Stimulated activated CD8-positive, alpha-beta memory T cell treated with anti-CD3 and anti-CD28 coated beads, Interleukin-7, amount 100 ng/mL, for 48 hours (primary cell): Measurements from ENCODE around the gene SLC35F3.
"Not testable (repeated sequence)": the region's sequence is repeated elsewhere in the genome, so short reads cannot be mapped to it uniquely, and the experiment has no call there.

Experiments used
- DNase-seq, 2 donors: peaks; one replicate each; pipeline ENCODE4 v3.0.0-alpha.2; 2020; ENCODE audit warnings: low read depth in 1 of 2; ENCODE audit errors: extremely low read depth in 1 of 2

The SLC35F3 gene

DNA sequence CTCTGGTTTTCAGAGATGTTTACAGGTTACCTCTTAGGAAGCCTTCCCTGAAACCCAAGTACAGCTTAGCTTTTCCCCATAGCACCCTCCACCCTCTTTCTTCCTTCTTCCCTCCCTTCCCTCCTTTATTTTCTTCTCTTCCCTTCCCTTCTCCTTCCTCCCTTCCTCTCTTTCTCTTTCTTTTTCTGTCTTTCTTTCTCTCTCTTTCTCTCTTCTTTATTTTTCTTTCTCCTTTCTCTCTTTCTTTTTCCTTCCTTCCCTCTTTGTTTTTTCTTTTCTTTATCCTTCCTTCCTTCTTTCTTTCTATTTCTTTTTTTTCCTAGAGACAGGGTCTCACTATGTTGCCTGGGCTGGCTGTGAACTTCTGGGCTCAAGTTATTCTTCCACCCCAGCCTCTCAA is 231.6 kb downstream of the SLC35F3 start:
- DNase-seq: no peak

DNA sequence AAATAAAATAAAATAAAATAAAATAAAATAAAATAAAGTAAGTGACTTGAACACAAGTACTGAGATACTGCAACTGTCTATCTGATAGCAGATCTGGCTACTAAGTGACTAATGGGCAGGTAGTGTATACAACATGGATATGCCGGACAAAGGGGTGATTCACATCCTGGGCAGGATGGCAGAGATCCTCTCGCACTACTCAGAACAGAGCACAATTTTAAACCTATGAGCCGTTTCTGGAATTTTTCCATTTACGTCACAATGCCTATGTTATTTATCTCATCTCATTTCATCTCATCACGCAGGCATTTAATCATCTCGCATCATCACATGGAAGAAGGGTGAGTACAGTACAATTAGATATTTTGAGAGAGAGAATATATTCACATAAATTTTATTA is 235.5 kb downstream of the SLC35F3 start:
- no peak for DNase-seq

DNA sequence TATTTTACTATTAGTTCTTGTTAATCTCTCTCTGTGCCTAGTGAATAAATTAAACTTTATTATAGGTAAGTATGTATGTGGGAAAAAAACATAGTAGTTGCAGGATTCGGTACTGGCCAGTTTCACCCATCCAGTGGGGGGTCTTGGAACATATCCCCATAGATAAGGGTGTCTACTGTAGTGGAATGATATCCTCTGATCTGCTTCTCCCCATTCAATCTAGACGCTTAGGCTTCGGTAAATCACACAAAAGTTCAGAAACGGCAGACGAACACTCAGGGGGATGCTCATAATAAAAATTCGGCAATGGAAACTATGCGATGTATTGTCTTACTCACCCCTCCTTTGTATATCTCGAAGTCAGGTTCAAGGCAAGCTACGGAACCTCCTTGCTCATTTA is 235.9 kb downstream of the SLC35F3 start:
- DNase-seq: no peak

DNA sequence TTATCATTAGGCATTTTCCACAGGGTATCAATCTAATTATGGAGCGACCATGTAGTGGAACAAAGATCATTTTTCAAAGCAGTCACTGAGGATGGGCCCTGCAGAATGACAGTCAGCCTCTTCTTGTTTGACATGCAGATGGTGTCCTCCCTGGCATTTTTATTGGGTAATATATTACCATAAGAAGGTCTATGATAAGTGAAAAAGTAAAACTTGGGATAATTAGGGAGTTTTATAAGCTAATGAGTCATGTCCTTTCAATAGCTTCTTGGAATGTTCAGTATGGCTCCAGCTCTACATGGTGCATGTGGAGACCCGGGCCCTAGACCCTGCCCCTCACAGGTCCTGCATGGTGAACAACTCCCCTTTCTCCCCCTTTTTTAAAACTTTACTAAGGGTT is 236.5 kb downstream of the SLC35F3 start:
- DNase-seq: no peak

DNA sequence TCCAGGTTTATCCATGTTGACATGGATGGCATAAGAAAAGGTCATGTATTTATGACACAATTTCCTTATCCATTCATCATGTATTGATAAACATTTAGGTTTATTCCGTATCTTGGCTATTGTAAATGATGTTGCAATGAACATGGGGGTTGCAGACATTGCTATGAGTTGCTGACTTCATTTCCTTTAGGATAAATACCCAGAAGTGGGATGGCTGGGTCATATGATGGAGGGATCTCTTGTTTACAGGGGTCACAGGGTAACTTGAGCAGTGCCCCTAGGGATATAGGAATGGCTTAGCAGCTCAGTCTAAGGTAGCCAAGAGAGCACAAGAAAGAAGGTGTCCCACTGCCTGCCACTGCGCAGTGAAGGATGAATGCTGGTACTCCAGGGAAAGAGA is 239.2 kb downstream of the SLC35F3 start:
- DNase-seq: no peak

DNA sequence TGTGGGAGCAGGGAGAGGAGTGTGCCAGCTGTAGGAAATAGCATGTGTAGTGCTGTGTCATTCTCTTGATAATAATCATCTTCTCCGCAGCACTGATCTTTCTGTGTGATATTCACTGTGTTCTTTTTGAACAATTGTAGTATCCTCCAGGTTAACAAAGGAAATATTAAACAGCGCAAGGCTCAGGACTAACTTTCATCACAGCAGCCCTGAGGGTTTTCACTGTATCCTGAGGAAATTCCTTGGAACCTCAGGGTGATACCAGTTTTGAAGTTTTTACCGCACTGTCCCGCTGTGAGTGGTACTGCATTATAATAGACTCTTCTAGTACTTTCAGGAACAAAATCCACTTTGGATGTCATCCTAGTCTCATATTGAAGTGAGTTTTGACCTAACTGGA is 240.4 kb downstream of the SLC35F3 start:
- DNase-seq: no peak

DNA sequence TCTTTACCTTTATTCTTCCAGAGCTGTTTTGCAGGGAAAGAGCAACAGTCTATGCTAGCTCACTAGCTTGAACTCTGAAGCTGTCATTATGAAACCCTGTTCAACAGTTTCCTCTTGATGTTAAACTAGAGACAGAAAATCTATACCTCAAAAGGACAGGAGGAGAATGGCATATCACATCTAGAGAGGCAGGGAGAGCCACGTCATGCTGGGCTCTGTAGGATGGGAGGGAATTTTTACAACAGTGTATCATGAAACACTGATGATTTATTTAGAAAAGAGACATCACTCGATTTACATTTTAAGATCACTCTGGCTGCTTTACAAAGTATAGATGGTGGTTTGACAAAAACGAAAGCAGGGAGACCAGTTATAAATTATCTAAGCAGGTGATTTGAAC is 243.9 kb downstream of the SLC35F3 start:
- no peak for DNase-seq

DNA sequence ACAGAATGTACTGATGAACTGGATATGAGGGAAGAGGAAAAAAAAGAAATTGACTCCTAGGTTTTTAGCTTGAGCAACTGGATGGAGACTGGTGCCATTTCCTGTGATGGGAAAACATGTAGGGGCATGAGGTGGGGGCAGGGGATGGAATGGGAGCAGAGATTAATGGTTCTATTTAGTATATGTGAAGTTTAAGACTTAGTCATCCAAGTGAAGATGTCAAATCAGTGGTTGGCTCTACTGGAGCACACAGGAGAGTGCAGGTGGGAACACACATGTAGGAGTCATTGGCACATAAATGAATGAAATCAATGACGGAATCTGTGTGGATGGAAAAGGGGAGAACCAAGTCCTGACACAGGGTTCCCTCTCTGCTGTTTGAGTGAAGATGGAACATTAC is 244.3 kb downstream of the SLC35F3 start:
- DNase-seq: no peak

DNA sequence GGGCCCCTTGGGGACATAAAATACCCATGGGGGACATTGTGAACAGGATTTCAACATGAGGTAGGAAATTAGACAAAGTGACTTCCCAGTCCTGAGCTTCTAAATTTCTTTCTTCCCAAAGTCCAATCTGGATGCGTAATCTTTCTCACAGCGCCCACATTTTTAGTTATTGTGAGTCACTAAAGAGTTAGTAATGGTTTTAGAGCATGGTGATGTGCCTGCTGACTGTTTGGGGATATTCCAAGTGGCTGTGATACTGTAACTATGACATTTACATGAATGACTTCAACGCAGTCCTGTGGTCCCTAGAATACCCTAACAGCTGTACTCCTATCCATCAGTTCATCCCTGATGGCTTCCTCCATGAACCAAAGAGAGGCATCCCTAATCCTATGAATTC is 244.7 kb downstream of the SLC35F3 start:
- no peak for DNase-seq

DNA sequence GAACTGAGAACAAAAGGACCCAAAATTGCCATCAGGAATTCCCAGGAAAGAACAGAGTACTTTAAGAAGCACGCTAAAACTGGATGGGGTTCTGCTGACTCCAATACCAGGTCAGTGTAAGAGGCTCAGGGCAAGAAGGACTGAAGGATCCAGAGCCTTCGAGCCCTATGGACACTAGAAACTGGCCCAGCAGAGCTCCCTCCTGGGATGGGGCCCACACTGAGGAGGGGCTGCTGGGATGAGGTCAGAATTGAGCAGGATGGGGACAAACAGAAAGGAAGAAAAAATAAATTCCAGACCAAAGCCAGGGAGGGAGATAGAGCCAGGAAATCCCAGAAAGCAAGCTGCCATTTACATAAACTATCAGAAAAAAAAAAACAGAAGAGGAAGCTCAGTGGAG is 246.4 kb downstream of the SLC35F3 start:
- DNase-seq: no peak

DNA sequence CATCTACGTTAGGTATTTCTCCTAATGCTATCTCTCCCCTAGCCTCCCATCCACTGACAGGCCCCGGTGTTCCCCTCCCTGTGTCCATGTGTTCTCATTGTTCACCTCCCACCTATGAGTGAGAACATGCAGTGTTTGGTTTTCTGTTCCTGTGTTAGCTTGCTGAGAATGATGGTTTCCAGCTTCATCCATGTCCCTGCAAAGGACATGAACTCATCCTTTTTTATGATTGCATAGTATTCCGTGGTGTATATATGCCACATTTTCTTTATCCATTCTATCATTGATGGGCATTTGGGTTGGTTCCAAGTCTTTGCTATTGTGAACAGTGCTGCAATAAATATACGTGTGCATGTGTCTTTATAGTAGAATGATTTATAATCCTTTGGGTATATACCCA is 247.9 kb downstream of the SLC35F3 start:
- not testable (repeated sequence) for DNase-seq

DNA sequence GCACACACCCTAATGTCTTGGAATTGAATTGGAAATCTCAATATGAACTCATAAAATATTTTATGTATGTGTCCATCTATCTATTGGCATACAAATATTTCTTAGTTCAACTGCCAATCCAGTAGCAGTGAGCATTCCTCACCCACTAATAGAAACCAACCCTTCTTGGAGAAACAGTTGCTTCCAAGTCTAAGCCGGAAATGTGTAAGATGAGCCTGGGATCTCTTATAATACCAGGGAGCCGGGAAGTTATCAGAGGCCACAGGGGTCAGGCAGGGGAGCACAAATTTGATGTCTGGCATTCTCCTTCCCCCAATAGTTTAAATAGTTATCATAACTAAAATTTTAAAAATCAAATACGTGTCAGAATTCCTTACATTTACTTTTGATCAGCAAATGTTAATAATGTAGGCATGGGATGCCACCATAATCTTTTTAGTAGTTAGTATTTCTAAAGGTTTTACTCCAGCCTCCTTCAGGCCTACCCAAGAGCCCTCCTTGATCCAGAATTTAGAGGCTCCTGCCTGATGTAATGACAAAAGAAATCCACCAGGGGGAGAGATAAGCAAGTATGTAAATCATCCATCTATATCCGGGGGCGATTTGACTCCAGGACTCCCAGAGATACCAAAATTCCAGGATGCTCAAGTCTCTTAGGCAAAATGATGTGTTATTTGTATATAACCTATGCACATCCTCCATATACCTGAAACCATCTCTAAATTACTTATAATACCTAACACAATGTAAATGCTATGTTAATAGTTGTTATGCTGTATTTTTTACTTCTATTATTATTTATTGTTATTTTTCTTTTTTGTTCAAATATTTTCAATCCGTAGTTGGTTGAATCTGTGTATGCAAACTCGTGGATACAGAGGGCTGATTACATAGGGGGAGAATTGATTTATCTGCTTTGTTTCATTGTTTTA is 250.1 kb downstream of the SLC35F3 start:
- no peak for DNase-seq

DNA sequence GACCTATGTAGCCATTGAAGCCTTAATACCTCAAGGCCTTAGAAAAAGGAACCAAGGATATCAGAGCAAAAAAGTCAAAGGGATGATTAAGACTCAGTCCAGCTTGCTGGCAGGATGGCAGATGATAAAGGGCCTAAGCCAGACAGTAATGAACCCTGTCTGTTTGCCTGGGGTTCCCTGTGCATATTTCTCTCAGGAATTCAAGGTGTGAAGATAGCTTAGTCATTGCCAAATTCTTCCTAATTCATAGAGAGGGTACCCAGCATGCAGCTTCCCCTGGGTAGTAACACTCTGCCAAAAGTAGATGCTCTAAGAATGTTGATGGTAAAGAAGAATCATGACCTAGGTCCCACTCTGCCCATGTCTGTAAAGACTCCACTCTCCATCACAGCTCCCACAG is 258.2 kb downstream of the SLC35F3 start:
- DNase-seq: no peak

DNA sequence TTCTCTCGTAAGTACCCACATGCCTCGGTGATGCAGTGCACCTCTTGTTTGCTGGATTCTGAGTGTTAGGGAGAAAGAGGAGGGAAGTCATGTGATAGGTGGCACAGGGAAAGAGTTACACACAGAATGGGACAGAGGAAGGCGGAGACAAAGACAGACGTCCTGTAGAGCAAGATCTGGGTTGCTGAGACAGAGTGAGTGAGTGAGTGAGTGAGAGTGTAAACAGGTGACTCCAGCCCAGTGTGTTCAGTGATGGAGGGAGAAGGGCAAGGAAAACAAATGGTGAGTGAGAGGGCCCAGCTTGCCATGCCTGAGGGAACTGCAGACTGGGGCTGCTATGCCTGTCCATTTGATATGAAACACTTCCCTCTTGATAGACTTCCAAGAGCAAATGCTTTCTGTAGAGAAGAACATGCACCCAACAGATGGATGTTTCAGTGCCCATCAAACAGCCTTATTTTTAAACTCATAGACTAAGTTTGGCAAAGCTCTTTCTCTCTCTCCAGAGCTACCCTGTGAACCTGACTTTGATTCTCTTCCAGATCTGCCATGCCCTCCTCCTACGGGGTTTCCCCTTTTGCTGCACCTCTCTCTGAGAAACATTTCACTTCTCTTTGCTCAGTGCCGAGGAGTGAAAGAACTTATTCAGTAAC is 258.9 kb downstream of the SLC35F3 start:
- DNase-seq: no peak

DNA sequence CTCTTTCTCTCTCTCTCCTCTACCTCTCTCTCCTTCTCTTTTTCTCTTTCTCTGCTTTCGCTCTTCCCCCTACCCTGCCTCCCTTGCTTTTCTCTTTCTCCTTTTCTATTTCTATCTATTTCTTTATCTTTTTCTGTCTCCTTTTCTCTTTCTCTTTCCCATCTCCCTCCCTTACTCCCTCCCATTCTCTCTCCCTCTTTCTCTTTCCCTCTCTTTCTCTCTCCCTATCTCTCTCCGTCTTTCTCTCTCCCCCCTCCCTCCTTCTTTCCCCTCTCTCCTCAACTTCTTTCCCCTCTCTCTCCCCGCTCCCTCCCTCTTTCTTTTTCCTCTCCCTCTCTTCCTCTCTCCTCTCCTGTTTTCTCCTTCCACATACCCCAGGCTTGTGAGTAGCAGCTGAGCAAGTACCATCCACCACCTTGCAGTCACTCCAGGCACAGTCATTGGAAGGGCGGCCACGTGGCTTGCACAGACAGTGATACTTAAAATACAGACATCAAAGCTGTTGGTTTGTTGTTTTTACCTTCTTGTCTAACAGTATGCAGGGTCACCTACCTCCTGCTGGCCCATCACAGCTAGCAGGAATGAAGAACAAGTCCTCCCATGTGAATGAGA is 259.7 kb downstream of the SLC35F3 start:
- DNase-seq: no peak

DNA sequence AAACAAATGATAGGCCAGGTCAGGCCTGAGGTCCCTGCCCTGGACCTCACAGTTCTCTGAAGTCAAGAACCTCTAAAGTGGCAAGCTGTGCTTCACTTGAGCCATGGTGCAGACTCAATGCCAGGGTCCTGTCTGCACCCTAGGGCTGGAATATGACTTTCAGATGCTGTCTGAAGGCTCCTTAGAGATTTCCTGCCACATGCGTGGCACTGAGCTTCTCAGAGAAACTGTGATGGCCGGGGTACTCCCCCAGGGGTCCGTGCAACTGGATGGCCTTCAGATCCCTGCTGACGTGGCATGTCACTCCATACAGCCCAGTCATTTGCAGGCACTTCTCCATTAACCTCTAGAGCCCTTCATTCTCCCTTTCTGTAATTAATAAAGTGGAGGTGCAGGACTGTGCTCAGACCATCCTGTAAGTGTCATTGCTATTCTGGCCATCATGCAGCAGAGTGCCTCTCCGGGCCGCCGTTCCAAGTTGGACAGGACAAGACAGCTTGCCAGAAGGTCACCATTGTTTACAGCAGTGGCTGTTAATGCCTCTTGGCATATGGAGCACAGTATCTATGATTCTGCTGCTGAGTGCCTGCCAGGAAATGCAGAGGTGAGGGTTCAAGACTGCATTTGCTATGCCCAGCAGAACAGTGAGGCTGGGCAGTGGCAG is 263.7 kb downstream of the SLC35F3 start:
- DNase-seq: no peak

DNA sequence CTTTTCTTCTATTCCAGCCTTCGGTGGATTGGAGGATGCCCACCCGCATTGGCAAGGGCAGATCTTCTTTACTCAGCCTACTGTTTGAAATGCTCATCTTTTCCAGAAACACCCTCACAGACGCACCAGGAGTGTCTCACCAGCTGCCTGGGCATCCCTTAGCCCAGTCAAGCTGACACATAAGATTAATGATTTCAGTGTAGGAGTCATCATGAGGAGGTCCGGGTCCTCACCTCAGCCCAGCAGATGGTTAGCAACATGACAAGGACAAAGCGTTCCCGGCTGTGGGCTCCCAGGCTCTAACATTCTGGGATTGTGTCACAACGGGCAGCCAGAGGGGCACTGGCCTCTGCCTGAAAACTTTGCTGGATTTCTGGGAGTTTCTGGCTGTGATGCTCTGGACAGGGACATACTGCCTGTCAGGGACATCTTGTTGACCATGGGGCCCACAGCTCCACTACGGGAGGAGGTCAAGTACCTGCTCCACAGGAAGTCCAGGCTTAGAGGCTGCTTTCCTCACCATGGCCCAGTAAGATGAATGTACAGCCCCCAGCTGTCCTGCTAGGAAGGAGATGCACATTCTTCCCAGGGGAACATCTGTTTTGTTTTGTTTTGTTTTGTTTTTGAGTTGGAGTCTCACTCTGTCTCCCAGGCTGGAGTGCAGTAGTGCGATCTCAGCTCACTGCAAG is 264.8 kb downstream of the SLC35F3 start:
- no peak for DNase-seq

DNA sequence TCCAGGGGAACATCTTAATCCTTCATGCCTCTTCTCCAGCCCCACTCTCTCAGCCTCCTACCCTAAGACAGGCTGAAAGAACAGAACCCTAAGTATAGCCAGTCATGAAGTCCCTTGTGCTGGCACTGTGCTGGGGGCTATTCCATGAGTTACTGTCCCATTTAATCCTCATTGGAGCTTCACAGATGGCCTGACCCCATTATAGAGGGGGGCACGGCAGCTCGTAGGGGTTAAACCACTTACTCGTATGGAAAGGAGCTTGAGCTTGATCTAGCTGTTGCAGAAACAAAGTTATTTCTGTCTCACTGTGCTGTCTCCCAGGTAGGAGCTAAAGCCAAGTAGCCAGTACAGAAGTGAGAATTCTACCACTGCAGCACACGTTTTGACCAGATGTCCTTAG is 265.6 kb downstream of the SLC35F3 start:
- no peak for DNase-seq

DNA sequence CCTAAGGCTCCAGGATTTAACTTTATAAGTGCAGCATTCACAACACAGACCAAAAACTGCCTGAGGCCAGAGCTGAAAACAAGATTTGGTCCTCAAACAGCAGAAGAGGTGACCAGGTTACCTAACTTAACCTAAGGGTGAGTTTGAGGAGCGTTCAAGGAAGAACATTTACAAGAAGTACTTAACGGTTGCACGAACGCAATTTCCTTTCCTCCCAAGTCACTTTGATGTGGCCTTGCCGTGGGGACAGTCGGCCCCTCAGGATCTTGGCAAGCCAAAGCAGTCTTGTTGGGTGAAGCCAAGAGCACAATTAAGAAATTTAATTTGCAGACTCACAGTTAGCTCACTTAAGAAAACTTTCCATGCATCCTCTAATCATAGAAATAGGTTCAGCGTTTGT is 266.1 kb downstream of the SLC35F3 start:
- DNase-seq: no peak

DNA sequence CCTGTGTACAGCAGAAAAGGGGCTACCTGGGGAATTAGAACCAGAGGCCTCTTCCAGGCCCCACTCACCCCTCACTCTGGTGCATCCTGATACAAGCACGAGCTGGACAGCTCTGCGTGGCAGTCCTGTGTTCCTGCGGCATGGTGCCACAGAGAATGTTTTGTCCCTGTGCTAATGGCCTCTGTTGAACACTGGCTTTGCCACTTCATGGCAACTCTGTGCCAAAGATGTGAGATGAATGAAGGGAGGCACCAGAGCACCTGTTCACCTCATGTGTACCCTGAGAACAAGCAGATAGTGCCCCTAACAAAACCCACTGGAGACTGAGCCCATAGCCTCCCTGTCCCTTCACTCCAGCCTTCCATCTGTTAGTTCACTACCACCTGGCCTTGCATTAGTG is 269.5 kb downstream of the SLC35F3 start:
- no peak for DNase-seq

DNA sequence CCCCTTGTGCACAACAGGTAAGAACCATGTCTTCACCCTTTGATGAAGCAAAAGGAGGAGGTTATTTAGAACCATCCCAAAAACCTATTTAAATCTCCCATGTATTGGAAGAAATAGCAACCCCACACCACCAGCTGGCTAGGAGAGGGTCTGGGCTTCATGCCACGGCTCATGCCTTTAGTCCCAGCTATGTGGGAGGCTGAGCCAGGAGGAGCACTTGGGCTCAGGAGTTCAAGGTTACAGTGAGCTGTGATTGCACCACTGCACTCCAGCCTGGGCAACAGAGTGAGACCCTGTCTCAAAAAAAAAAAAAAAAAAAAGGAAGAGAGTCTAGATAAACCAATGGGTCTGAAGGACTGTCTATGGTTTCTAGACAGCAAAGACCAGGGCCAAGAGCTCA is 270.9 kb downstream of the SLC35F3 start:
- no peak for DNase-seq
